Esophagus (tissue), 2 donors: ENCODE results near the gene TMEM151A. TPM values are rescaled to one million over a fixed set of nuclear protein-coding genes. Genes with fewer than 3 reads are reported as not detected.

Experiments used
- H3K27ac ChIP-seq, 2 donors: one replicate each; pipeline ENCODE4 v1.5.1; 2013; ENCODE audit warnings: low read depth in 2 of 2, mild to moderate bottlenecking in 2 of 2, inconsistent platforms in 1 of 2, low read length in 1 of 2, moderate library complexity in 1 of 2
- H3K27me3 ChIP-seq, 2 donors: one replicate each; pipeline ENCODE4 v1.6.1; 2013; ENCODE audit warnings: low read length in 2 of 2, control low read depth in 1 of 2, mild to moderate bottlenecking in 1 of 2; ENCODE audit not compliant: insufficient read depth in 2 of 2, control insufficient read depth in 1 of 2
- H3K36me3 ChIP-seq, 2 donors: one replicate each; pipeline ENCODE4 v1.6.1; 2013; ENCODE audit warnings: low read length in 1 of 2; ENCODE audit not compliant: control insufficient read depth in 2 of 2, insufficient read depth in 2 of 2
- H3K4me1 ChIP-seq, 2 donors: one replicate each; pipeline ENCODE4 v1.6.1; 2013; ENCODE audit warnings: low read length in 1 of 2; ENCODE audit not compliant: control insufficient read depth in 2 of 2, insufficient read depth in 2 of 2
- H3K4me3 ChIP-seq, 2 donors: one replicate each; pipeline ENCODE4 v1.5.1; 2013; ENCODE audit warnings: low read length in 2 of 2, mild to moderate bottlenecking in 2 of 2, low read depth in 1 of 2, moderate library complexity in 1 of 2
- H3K9me3 ChIP-seq, 2 donors: one replicate each; pipeline ENCODE4 v1.6.1; 2013; ENCODE audit warnings: mild to moderate bottlenecking in 2 of 2, low read depth in 1 of 2, low read length in 1 of 2, moderate library complexity in 1 of 2; ENCODE audit not compliant: control insufficient read depth in 2 of 2, insufficient read depth in 1 of 2
- WGBS, 2 donors: extraction: QIAGEN DNeasy Blood & Tissue Kit; methylation state at CpG; one replicate each; pipeline ENCODE4 v1.1.7; 2013; 5-methylcytosine and 5-hydroxymethylcytosine counted together
- polyA plus RNA-seq, 2 donors: library from polyadenylated mRNA; stranded (reverse); fragments of 200-250 nt; gene quantifications; one replicate each; pipeline ENCODE4 v1.2.3, GENCODE V29; 2013
- donor health status: healthy with polysubstance abuse.
- donor health status: Bipolar disorder and iron deficiency.

TMEM151A gene
- polyA plus RNA-seq, 2 donors, result 0.01 to 0.04 TPM

DNA sequence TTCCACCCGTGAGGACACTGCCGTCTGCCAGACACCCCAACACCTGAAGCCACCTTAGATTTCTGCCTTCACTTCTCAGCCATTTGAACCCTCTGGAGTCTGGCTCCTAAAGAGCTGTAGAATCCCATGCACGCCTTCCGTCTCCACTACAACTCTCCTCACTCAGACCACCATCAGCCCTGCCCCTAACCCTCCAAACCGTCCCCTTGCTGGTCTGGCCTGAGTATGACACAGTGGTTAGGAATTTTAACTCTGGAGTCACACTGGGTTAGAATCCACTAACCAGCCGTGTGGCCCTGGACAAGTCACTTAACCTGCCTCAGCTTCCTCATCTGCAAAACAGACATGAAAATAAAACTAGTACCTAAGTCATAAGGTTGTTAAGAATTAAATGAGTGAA, 10.7 kb upstream of the TMEM151A start:
- H3K4me1 ChIP-seq, result peaks cover 5 to 8% of the 10 kb centered on the region in 2 donors
- no peak overlapping the region for H3K27ac ChIP-seq
- peaks cover 0 to 15% of the 10 kb centered on the region in 2 donors for H3K36me3 ChIP-seq
- no peaks in the 10 kb centered on the region for H3K9me3 ChIP-seq
- no peaks in the 10 kb centered on the region for H3K27me3 ChIP-seq
- no peak overlapping the region for H3K4me3 ChIP-seq
- 84 to 87% methylated on average over 6 of the region's 6 CpGs for WGBS, 2 donors

DNA sequence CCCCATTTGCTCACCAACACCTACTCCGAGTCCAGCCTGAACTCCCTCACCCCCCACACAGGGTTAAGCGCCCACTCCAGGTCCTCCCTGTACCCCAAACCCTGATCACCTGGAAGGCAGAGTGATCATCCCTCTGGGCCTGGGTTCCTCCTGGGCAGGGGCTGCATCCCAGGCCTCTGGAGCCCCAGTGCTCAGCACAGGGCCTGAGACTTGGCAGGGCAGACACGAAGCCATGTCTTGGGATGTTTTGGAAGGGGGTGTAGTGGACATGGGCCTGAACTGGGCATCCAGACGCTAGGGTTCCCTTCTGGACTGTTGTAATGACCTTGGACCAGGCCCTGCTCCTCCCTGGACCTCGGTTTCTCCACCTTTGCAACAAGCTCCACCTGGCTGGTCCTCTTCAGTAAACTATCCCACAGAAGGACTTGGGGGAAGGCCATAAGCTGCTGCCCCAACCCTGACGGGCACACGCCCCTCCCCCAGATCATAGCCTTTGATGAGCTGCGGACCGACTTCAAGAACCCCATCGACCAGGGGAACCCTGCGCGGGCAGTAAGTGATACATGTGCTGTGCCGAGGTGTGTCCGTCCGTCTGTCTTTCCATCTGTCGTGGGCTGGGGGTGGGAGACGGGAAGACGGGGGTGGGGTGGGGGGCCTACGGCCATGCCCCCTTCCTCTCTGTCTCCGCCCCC, 9.8 kb upstream of the TMEM151A start:
- Histone ChIP-seq H3K27ac (no peak overlapping the region), H3K4me1 (peaks cover 5 to 9% of the 10 kb centered on the region in 2 donors), H3K9me3 (no peaks in the 10 kb centered on the region), H3K4me3 (no peak overlapping the region), H3K36me3 (peaks cover 0 to 14% of the 10 kb centered on the region in 2 donors), H3K27me3 (no peaks in the 10 kb centered on the region)
- WGBS, 2 donors, result 34 to 37% methylated on average over 20 of the region's 20 CpGs

DNA sequence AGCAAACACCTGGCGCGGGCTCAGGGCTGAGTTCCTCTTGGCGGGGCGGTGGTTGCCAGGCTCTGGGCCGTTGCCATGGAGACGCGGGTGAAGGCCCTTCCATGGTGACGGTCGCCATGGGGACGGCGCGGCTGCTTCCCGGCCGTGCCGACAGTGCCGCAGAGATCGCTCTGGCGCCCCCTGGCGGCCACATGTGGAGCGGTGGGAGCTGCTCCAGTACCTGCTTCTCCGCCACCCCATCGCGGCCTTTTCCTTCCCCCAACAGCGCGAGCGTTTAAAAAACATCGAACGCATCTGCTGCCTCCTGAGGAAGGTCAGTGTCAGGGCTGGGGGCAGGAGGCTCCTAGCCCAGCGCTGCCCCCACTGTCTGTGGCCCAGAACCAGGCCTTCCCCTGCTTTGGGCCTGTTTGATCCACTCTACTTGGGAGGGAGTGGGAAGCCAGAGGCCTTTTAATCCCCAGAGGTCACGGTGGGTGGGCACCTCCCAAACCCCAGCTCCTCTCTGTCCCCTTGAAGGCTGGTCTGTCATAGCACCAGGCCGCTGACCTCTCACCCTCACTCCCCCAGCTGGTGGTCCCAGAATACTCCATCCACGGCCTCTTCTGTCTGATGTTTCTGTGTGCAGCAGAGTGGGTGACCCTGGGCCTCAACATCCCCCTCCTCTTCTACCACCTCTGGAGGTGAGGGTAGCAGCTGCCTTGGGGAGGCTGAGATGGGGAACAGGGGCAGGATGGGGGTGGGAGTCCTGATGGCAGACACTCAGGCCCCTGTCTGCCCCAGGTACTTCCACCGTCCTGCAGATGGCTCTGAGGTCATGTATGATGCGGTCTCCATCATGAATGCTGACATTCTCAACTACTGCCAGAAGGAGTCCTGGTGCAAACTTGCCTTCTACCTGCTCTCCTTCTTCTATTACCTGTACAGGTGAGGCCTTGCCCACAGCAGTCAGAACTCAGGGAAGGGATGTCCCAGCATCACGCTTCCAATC, 8.9 kb upstream of the TMEM151A start:
- WGBS, 2 donors, result 13 to 14% methylated on average over 35 of the region's 35 CpGs
- H3K27ac ChIP-seq, result no peak overlapping the region
- peaks cover 0 to 14% of the 10 kb centered on the region in 2 donors for H3K36me3 ChIP-seq
- no peaks in the 10 kb centered on the region for H3K9me3 ChIP-seq
- no peaks in the 10 kb centered on the region for H3K27me3 ChIP-seq
- H3K4me1 ChIP-seq, result peaks cover 3 to 9% of the 10 kb centered on the region in 2 donors
- H3K4me3 ChIP-seq, result no peak overlapping the region

DNA sequence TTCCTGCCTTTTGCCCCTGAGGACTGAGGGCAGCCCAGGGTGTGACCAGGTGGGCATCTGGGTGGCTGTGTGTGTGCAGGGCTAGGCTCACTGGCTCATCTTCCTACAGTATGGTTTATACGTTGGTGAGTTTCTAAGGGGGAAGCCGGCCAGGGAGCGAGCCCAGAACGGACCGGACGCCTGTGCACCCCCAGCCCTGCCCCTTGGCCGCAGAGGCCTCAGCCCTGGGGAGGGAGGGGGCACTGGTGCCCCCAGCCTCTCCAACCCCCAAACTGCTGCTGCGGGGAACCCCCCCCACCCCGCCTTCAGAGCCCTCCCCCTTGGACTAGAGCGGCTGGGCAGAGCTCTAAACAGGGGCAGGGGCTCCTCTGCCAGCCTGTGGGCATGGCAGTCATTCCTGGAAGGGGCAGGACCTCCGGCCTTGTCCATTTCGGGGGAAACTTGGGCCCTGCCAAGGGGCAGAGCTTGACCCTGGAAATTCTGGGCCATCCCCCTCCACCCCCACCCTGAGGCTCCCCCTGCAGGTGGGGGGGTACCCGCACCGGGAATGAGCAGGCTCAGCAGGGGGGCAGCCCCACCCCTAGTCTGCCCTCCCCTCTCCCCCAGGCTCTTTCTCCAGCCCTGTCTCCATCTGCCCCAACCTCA, 8.1 kb upstream of the TMEM151A start:
- no peaks in the 10 kb centered on the region for H3K27me3 ChIP-seq
- no peak overlapping the region for H3K4me3 ChIP-seq
- peaks cover 6 to 15% of the 10 kb centered on the region in 2 donors for H3K4me1 ChIP-seq
- H3K27ac ChIP-seq, result no peak overlapping the region
- H3K36me3 ChIP-seq, result peaks cover 0 to 14% of the 10 kb centered on the region in 2 donors
- no peaks in the 10 kb centered on the region for H3K9me3 ChIP-seq
- 77 to 83% methylated on average over 13 to 14 of the region's 14 CpGs for WGBS, 2 donors

DNA sequence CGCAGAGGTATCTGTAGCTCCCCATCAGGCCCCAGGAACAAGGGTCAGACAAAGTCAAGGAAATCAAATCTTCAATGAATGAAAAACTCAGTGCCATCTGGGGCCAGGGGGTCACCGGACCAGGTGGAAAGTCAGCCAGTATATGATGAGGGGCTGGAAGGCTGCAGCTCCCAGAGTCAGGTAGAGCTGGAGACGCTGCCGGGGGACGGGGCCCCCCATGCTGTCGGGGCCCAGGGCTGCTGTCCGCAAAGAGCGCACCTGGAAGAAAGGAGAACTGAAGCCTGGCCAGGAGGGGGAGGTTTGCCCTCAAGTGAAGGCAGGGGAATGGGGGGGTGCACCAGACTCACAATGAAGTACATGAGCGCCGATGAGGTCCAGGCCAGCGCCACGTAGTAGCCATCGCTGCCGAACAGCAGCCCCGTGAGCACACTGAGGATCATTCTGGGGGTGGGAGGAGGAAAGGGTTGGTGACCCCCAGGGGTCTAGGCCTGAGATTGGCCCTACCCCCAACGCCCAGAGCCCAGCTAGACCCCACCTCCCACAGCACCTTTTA, 7.1 kb upstream of the TMEM151A start:
- peaks cover 7 to 16% of the 10 kb centered on the region in 2 donors for H3K4me1 ChIP-seq
- H3K9me3 ChIP-seq, result no peaks in the 10 kb centered on the region
- H3K4me3 ChIP-seq, result no peak overlapping the region
- no peaks in the 10 kb centered on the region for H3K27me3 ChIP-seq
- H3K36me3 ChIP-seq, result peaks cover 0 to 14% of the 10 kb centered on the region in 2 donors
- 94 to 95% methylated on average over 16 of the region's 16 CpGs for WGBS, 2 donors
- H3K27ac ChIP-seq, result no peak overlapping the region

DNA sequence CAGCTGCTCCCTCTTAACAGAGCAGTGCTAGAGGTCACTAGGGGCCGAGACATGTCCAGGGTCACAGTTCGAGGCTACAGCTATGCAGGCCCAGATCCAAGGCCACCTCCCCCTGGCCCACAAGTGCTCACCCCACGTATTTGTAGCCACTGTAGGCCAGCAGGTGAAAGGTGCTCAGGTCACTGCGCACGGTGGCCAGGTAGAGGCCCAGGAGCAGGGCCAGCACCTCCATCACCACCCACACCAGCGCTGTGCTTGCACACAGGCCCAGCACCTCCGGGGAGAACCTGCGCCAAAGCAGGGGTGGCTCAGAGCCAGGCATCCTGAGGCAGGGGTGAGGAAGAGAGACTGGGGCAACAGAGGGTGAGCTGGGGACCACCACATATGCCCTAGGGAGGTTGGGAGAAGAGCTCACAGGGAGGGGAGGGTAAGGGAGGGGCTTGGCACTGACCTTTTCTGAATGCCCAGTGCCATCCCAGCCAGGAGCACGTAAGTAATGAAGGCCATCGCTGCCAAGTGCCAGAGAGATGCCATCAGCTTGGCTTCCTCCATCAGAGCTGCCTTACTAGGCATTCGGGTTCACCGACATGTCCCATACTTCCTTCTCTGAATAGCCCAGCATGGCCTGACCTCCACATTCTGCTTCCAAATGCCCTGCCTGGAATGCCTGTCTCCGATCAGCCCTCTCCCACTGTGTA, 6.3 kb upstream of the TMEM151A start:
- H3K4me1 ChIP-seq, result peaks cover 11 to 23% of the 10 kb centered on the region in 2 donors
- no peak overlapping the region for H3K4me3 ChIP-seq
- H3K27me3 ChIP-seq, result no peaks in the 10 kb centered on the region
- H3K27ac ChIP-seq, result no peak overlapping the region
- H3K9me3 ChIP-seq, result no peaks in the 10 kb centered on the region
- peaks cover 0 to 14% of the 10 kb centered on the region in 2 donors for H3K36me3 ChIP-seq
- WGBS, 2 donors, result 84 to 89% methylated on average over 13 of the region's 13 CpGs

DNA sequence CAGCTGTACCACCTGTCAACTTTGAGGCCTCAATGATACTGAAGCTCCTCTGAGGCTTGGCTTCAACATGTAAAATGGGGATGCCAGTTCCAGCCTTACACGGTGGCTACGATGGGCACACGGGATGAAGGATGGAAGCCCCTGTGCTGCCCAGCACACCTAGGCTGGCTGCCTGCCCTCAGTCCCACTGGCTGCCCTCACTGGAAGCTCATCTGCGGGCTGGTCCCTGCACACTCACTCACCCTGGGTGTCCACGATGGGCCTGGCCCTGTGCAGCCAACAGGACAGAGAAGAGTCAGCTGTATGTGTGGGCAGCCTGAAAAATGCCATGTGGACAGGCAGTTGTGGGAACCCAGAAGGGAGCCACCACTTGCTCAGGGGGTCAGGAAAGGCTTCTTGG, 5.0 kb upstream of the TMEM151A start:
- Histone ChIP-seq H3K27ac (no peak overlapping the region), H3K27me3 (no peaks in the 10 kb centered on the region), H3K4me3 (no peak overlapping the region), H3K36me3 (peaks cover 0 to 14% of the 10 kb centered on the region in 2 donors), H3K4me1 (peaks cover 11 to 26% of the 10 kb centered on the region in 2 donors), H3K9me3 (no peaks in the 10 kb centered on the region)
- WGBS, 2 donors, result 76 to 79% methylated on average over 5 of the region's 5 CpGs

DNA sequence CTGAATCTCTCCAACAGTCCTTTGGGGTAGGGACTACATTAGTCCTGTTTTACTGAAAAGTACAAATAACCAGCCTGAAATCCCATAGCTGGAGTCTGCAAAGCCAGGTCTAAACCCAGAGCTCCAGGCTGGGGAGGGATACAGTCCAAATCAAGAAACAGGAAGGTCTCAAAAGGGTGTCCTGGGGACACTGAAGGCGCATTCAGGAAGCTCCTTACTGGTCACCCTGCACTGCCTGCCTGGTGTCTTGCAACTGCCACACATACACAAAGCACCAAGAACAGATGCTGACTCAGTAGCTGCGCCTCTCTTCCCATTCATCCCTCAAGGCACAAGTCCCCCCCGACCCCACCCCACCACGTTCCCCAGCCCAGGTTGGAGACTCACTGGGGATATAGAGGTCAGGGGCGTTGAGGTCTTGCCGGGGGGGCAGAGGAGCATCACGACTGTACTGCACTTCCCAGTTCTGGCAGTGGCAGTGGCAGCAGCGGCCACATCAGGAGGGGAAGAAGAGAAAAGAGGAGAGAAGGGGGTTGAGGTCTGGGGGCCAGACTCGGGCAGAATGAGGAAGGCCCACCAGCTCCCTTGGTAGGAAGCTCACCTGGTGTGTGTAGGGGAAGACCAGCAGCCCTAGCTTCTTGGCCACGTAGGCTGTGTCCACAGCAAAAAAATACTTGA, 4.3 kb upstream of the TMEM151A start:
- Histone ChIP-seq H3K27me3 (peaks cover 0 to 6% of the 10 kb centered on the region in 2 donors), H3K27ac (no peak overlapping the region), H3K4me1 (peaks cover 11 to 29% of the 10 kb centered on the region in 2 donors), H3K9me3 (no peaks in the 10 kb centered on the region), H3K4me3 (no peak overlapping the region), H3K36me3 (peaks cover 0 to 14% of the 10 kb centered on the region in 2 donors)
- 74% methylated on average over 10 of the region's 10 CpGs for WGBS, 2 donors
